GM10248 (cell line): ENCODE measurements around the gene AMOTL1.

ENCODE experiments used
- CTCF ChIA-PET: fragments of 300-600 bp; sonication (Branson Sonifier 250); formaldehyde crosslinking; extraction: SDS; loops from one replicate; lab custom pipeline; 2021; ENCODE audit warnings: antibody characterized with exemption; lab: Yijun Ruan, JAX
- POLR2A ChIA-PET: fragments of 350-650 bp; sonication (Branson Sonifier 250); formaldehyde crosslinking; extraction: SDS; loops from one replicate; lab custom pipeline; 2020; ENCODE audit warnings: antibody characterized with exemption; lab: Yijun Ruan, JAX
- DNase-seq: peaks from one replicate; pipeline ENCODE4 v3.0.0; 2012; ENCODE audit errors: extremely low spot score
- TF ChIP-seq, protein P1 (sequence below): IDR thresholded peaks from 2 replicates; pipeline ENCODE4 v1.5.1; 2012; ENCODE audit warnings: mild to moderate bottlenecking, low read depth; ENCODE audit errors: extremely low read depth, missing control alignments, control extremely low read depth

AMOTL1 gene

DNA sequence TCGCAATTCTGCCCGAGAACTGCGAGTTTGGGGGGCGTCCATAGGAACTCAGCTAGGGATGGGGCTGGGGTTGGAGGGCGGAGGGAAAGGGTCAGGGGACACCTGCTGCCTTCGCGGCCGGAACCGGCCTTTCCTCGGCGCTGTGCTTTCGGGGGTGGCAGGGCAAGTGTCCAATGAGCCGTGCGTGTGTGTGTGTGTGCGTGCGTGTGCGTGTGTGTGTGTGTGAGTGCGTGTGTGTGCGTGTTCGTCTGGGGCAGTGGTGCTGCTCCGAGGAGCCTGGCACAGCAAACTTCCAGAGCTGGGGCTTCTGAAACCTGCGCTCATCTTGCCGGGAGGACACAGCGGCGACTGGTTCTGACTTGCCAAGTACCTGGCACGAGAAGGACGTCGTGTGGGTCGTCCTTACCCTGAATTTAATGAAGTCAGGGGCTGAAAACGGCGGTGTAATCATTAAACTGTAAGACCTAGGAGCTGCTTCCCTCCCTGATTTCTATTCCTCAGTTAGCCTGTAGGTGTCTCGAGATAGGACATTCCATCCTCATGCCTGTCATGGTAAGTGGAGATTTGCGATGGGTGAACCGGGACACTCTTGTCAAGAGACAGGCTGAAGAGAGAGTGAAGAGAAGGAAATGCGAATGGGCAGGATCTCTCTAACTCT, 27.0 kb upstream of the AMOTL1 start:
- peak; percentile 44 for DNase-seq
- ChIA-PET CTCF (interaction anchor here (1.0 to 2.5 kb wide), 3 partner anchors 8 to 122 kb away, joined by 3 to 9 read pairs (median 3); no protein-coding TSS in a partner anchor), POLR2A (no interaction called here)
- TF ChIP-seq, protein P1, sequence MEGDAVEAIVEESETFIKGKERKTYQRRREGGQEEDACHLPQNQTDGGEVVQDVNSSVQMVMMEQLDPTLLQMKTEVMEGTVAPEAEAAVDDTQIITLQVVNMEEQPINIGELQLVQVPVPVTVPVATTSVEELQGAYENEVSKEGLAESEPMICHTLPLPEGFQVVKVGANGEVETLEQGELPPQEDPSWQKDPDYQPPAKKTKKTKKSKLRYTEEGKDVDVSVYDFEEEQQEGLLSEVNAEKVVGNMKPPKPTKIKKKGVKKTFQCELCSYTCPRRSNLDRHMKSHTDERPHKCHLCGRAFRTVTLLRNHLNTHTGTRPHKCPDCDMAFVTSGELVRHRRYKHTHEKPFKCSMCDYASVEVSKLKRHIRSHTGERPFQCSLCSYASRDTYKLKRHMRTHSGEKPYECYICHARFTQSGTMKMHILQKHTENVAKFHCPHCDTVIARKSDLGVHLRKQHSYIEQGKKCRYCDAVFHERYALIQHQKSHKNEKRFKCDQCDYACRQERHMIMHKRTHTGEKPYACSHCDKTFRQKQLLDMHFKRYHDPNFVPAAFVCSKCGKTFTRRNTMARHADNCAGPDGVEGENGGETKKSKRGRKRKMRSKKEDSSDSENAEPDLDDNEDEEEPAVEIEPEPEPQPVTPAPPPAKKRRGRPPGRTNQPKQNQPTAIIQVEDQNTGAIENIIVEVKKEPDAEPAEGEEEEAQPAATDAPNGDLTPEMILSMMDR = peak; percentile 16

GRCh38 chr11:94742665-94743064, 25.5 kb upstream of the AMOTL1 start:
- TF ChIP-seq, protein P1 = no peak
- CTCF ChIA-PET = interaction anchor here (0.9 to 2.5 kb wide), 3 partner anchors 11 to 43 kb away, joined by 3 to 9 read pairs (median 3); no protein-coding TSS in a partner anchor
- DNase-seq = no peak
- POLR2A ChIA-PET = no interaction called here

DNA sequence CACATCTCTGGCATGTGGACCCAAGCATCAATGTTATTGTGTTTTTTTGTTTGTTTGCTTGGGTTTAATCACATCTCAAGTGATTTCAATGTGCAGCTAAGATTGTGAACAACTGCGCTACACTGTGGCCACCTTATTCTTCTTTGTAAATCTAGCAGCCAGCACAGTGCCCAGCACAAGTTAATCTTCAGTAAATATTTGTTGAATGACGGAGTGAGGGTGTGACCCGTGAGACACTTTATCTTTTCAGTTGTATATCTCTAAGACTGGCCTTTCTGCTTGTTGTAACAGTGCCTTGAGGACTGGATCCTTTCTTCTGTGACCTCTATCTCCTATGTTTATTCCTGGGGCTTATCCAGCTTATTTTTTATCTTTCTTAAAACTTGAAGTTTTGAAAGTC, 21.4 kb upstream of the AMOTL1 start:
- TF ChIP-seq, protein P1 = no peak
- no peak for DNase-seq
- POLR2A ChIA-PET = no interaction called here
- CTCF ChIA-PET = interaction anchor here (0.9 to 1.7 kb wide), 3 partner anchors 11 to 151 kb away, joined by 3 to 4 read pairs (median 3); no protein-coding TSS in a partner anchor

DNA sequence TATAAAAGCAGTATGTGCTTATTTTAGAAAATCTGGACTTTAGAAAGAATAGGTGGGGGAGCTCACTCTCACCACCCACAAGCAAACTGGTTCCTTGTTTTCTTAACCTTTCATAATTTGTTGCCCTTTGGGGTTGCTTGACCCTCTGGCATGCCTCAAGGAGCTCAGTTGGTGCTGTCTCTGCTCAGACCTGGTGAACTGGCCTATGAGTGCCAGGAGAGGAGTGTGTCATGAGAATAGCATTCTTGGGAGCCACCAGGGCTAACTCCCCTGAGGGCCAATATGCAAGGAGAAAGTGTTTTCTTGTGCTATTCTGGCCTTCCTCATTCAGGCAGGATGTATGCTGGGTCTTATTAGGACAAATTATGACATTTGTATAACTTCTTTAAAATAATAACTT, 21.0 kb upstream of the AMOTL1 start:
- DNase-seq = no peak
- POLR2A ChIA-PET = no interaction called here
- TF ChIP-seq, protein P1 = no peak
- CTCF ChIA-PET = interaction anchor here (0.9 to 1.7 kb wide), 2 partner anchors 11 to 151 kb away, joined by 3 to 4 read pairs; no protein-coding TSS in a partner anchor

- ChIA-PET POLR2A (no interaction called here), CTCF (no interaction called here)
- TF ChIP-seq, protein P1 = no peak
- no peak for DNase-seq
Observed at GRCh38 chr11:94747601-94748041, 20.5 kb upstream of the AMOTL1 start.

- POLR2A ChIA-PET = no interaction called here
- DNase-seq = no peak
- CTCF ChIA-PET = interaction anchor here (1.3 kb wide), 1 partner anchor 8 kb away, joined by 3 read pairs; no protein-coding TSS in a partner anchor
- TF ChIP-seq, protein P1 = no peak
Observed at GRCh38 chr11:94749369-94749768, 18.8 kb upstream of the AMOTL1 start.
